IMR-90 (cell line): ENCODE measurements around the gene POU2AF1. TPM values are rescaled to one million over a fixed set of nuclear protein-coding genes. Genes with fewer than 3 reads are reported as not detected.

Experiments used
- ATAC-seq: fragments of 200-7000 bp; cut with Tn5 transposase; 2 replicates; pipeline ENCODE4 v1.9.1; 2020; ENCODE audit warnings: low read depth, mild to moderate bottlenecking, moderate library complexity
- BruUV-seq: library from RNA; stranded (reverse); fragments of 400-500 nt; replicated peaks from 2 replicates; lab custom pipeline; 2021; lab: Mats Ljungman, UMichigan
- CTCF ChIA-PET: fragments of 300-600 bp; formaldehyde crosslinking; extraction: SDS; loops from one replicate; lab custom pipeline; 2021; ENCODE audit warnings: antibody characterized with exemption; lab: Yijun Ruan, JAX
- POLR2A ChIA-PET: fragments of 300-600 bp; sonication (Branson Sonifier 250); formaldehyde crosslinking; loops from one replicate; lab custom pipeline; 2022; ENCODE audit warnings: antibody characterized with exemption; ENCODE audit not compliant: unreplicated experiment; lab: Charles Lee
- DNase-seq: peaks from one replicate; pipeline ENCODE4 v3.0.0; 2013
- H2AFZ ChIP-seq: replicated peaks from 2 replicates; pipeline ENCODE3; 2013; ENCODE audit warnings: low read length, mild to moderate bottlenecking; ENCODE audit not compliant: poor library complexity
- H2AK5ac ChIP-seq: 2 replicates; pipeline ENCODE4 v1.6.1; 2013; ENCODE audit warnings: low read depth, low read length, inconsistent platforms
- H2AK9ac ChIP-seq: replicated peaks from 2 replicates; pipeline ENCODE3; 2013; ENCODE audit warnings: mild to moderate bottlenecking, low read depth, low read length, moderate library complexity; ENCODE audit not compliant: poor library complexity
- H2BK120ac ChIP-seq: 2 replicates; pipeline ENCODE4 v1.6.1; 2013; ENCODE audit warnings: low read depth, low read length, inconsistent platforms
- H2BK15ac ChIP-seq: 3 replicates; pipeline ENCODE4 v1.6.1; 2013; ENCODE audit warnings: low read depth, low read length, inconsistent platforms
- H2BK20ac ChIP-seq: 2 replicates; pipeline ENCODE4 v1.6.1; 2013; ENCODE audit warnings: low read depth, mild to moderate bottlenecking, inconsistent platforms, low read length, moderate library complexity
- H2BK5ac ChIP-seq: 2 replicates; pipeline ENCODE4 v1.6.1; 2013; ENCODE audit warnings: mild to moderate bottlenecking, low read depth, low read length, inconsistent platforms; ENCODE audit not compliant: poor library complexity, severe bottlenecking
- H3K14ac ChIP-seq: replicated peaks from 2 replicates; pipeline ENCODE4 v1.6.1; 2013; ENCODE audit warnings: low read depth, low read length, inconsistent platforms
- H3K18ac ChIP-seq: 2 replicates; pipeline ENCODE4 v1.6.1; 2013; ENCODE audit warnings: low read depth, low read length, control low read depth
- H3K23ac ChIP-seq: 2 replicates; pipeline ENCODE4 v1.6.1; 2013; ENCODE audit warnings: low read depth, low read length, inconsistent platforms
- H3K27ac ChIP-seq: 2 replicates; pipeline ENCODE4 v1.5.1; 2013; ENCODE audit warnings: mild to moderate bottlenecking, control low read depth, low read length; ENCODE audit not compliant: insufficient read depth
- H3K27me3 ChIP-seq: 2 replicates; pipeline ENCODE4 v1.6.1; 2013; ENCODE audit warnings: low read length; ENCODE audit not compliant: control insufficient read depth, insufficient read depth
- H3K36me3 ChIP-seq: 2 replicates; pipeline ENCODE4 v1.6.1; 2013; ENCODE audit warnings: low read length, mixed read lengths; ENCODE audit not compliant: control insufficient read depth, insufficient read depth
- H3K4ac ChIP-seq: 2 replicates; pipeline ENCODE4 v1.6.1; 2013; ENCODE audit warnings: low read depth, low read length, inconsistent platforms
- H3K4me1 ChIP-seq: 2 replicates; pipeline ENCODE4 v1.6.1; 2013; ENCODE audit warnings: low read length, mixed read lengths; ENCODE audit not compliant: control insufficient read depth, insufficient read depth
- H3K4me2 ChIP-seq: 2 replicates; pipeline ENCODE4 v1.6.1; 2013; ENCODE audit warnings: low read depth, mild to moderate bottlenecking, control low read depth, low read length, moderate library complexity
- H3K4me3 ChIP-seq: 2 replicates; pipeline ENCODE4 v1.5.1; 2013; ENCODE audit warnings: low read depth, mild to moderate bottlenecking, control low read depth, low read length, moderate library complexity; ENCODE audit not compliant: insufficient read depth
- H3K56ac ChIP-seq: 2 replicates; pipeline ENCODE4 v1.6.1; 2013; ENCODE audit warnings: low read length, inconsistent platforms; ENCODE audit not compliant: insufficient read depth; ENCODE audit errors: extremely low read depth
- H3K79me1 ChIP-seq, 2 experiments: 2 replicates each; pipeline ENCODE4 v1.6.1; 2013; ENCODE audit warnings: low read length in 2 of 2, inconsistent platforms in 1 of 2, low read depth in 1 of 2
- H3K9ac ChIP-seq: 2 replicates; pipeline ENCODE4 v1.6.1; 2013; ENCODE audit warnings: low read depth, low read length, control low read depth
- H3K9me1 ChIP-seq: 2 replicates; pipeline ENCODE4 v1.6.1; 2013; ENCODE audit warnings: low read length, inconsistent platforms; ENCODE audit not compliant: insufficient read depth
- H3K9me3 ChIP-seq: 2 replicates; pipeline ENCODE4 v1.6.1; 2013; ENCODE audit warnings: low read length; ENCODE audit not compliant: control insufficient read depth, insufficient read depth
- H4K20me1 ChIP-seq: 2 replicates; pipeline ENCODE4 v1.6.1; 2013; ENCODE audit warnings: low read length, inconsistent platforms; ENCODE audit not compliant: insufficient read depth
- H4K5ac ChIP-seq: 2 replicates; pipeline ENCODE4 v1.6.1; 2013; ENCODE audit warnings: mild to moderate bottlenecking, low read depth, low read length, control low read depth
- H4K8ac ChIP-seq, 2 experiments: 2 replicates each; pipeline ENCODE4 v1.6.1; 2013; ENCODE audit warnings: low read depth in 2 of 2, low read length in 2 of 2, control low read depth in 1 of 2, inconsistent platforms in 1 of 2
- H4K91ac ChIP-seq: 2 replicates; pipeline ENCODE4 v1.6.1; 2013; ENCODE audit warnings: low read depth, low read length, inconsistent platforms; ENCODE audit not compliant: insufficient read depth
- CEBPB ChIP-seq: IDR thresholded peaks from 2 replicates; pipeline ENCODE4 v1.6.1; 2012; ENCODE audit warnings: low read depth, low read length, improper control_type of control experiment
- MAFK ChIP-seq: IDR thresholded peaks from 2 replicates; pipeline ENCODE4 v1.6.1; 2012; ENCODE audit warnings: low read depth, low read length, improper control_type of control experiment
- MXI1 ChIP-seq: IDR thresholded peaks from 2 replicates; pipeline ENCODE4 v1.6.1; 2012; ENCODE audit warnings: low read depth, mild to moderate bottlenecking, low read length, moderate library complexity, borderline replicate concordance
- SMC3 ChIP-seq: fragments of 150-350 bp; IDR thresholded peaks from 2 replicates; pipeline ENCODE4 v1.6.1; 2016; ENCODE audit warnings: low read depth, mild to moderate bottlenecking, antibody characterized with exemption, low read length, moderate library complexity
- WGBS, 2 experiments: methylation state at CpG; one replicate each; pipeline versions ENCODE4 v1.1.5 to v1.1.7; 2013; ENCODE audit warnings: missing lambda C conversion rate in 2 of 2; ENCODE audit not compliant: insufficient read length in 1 of 2; ENCODE audit errors: extremely low coverage in 2 of 2; 5-methylcytosine and 5-hydroxymethylcytosine counted together
- dilution Hi-C: fragments of 300-500 bp; cut with HindIII; formaldehyde crosslinking; loops from one replicate; pipeline ENCODE4 v1.14.3; 2018; ENCODE audit warnings: low sequenced_read_pairs; ENCODE audit not compliant: unreplicated experiment
- in situ Hi-C: fragments of 300-500 bp; cut with MboI; formaldehyde crosslinking; loops from 3 replicates; pipeline ENCODE4 v1.14.3; 2019; ENCODE audit warnings: low sequenced_read_pairs, inconsistent platforms, mixed read lengths
- intact Hi-C: fragments of 100-400 bp; cut with micrococcal nuclease; formaldehyde crosslinking; loops from 2 replicates; pipeline ENCODE4 v1.10.0; 2022
- polyA plus RNA-seq, 3 experiments: library from polyadenylated mRNA; depleted of rRNA; stranded (reverse); fragments of >200 nt; gene quantifications; 2 replicates each; pipeline ENCODE4 v1.2.3, GENCODE V29; 2012; ENCODE audit warnings: low replicate concordance in 1 of 3
- total RNA-seq: library from RNA; depleted of rRNA; stranded (reverse); fragments of >200 nt; gene quantifications from 2 replicates; pipeline ENCODE4 v1.2.3, GENCODE V29; 2012

Gene POU2AF1
- total and polyA plus RNA-seq, 2 of the 4 experiments (the other 2 are of a cell fraction) = not detected

GRCh38 chr11:111399187-111400031 lies 20.3 kb upstream of the POU2AF1 start (continued):
- TF ChIP-seq MXI1 = no peak

DNA sequence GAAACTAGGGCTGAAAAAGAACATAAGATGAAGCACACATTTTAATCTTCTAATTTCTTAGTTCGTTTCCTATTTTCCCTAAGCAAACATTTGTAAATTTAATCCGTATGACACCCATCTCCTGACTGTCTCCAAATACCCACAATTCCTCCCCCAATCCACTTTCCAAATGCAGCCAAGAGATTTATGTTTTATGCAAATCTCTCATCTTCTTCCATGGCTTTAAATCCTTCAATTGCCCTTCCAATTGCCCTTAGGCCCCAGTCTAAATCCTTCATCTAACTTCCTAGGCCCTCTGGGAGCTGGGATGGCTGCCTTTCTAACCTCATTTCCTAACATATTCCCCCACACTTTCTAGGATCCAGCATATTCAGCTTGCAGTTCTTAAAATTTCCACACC lies 18.0 kb upstream of the POU2AF1 start:
- ATAC-seq = no peak
- no peaks in the 10 kb centered on the region for H3K9me3 ChIP-seq
- TF ChIP-seq MAFK (no peak), SMC3 (no peak), CEBPB (no peak)
- H3K4me3 ChIP-seq = no peak overlapping the region
- no peak overlapping the region for H4K91ac ChIP-seq
- H3K4ac ChIP-seq = no peak overlapping the region
- H3K4me2 ChIP-seq = no peak overlapping the region
- H3K23ac ChIP-seq = no peak overlapping the region
- no peak overlapping the region for H2BK20ac ChIP-seq
- peaks cover 34% of the 10 kb centered on the region for H3K27me3 ChIP-seq
- ChIA-PET CTCF (interaction anchor here (0.6 to 1.5 kb wide), 2 partner anchors 8 to 12 kb away, joined by 3 read pairs; no protein-coding TSS in a partner anchor), POLR2A (no interaction called here)
- intact Hi-C loops = no loop called here
- no peaks in the 10 kb centered on the region for H3K4me1 ChIP-seq
- no peaks in the 10 kb centered on the region for H4K20me1 ChIP-seq
- no peak overlapping the region for H4K5ac ChIP-seq
- no peak overlapping the region for H3K9ac ChIP-seq
- in situ Hi-C loops = no loop called here
- H2AFZ ChIP-seq = no peak overlapping the region
- no peak overlapping the region for H2BK120ac ChIP-seq
- BruUV-seq = no TSS peak
- no peak overlapping the region for H3K56ac ChIP-seq
- H3K36me3 ChIP-seq = no peaks in the 10 kb centered on the region
- no peak overlapping the region for H2AK5ac ChIP-seq
- H2BK15ac ChIP-seq = no peak overlapping the region
- H3K9me1 ChIP-seq = no peaks in the 10 kb centered on the region
- H2BK5ac ChIP-seq = no peak overlapping the region
- no peak overlapping the region for H3K18ac ChIP-seq
- 56% methylated on average over 2 of the region's 2 CpGs; no CpG with 5 or more reads in 1 of the 2 experiments for WGBS, 2 experiments
- no peak for DNase-seq
- no peaks in the 10 kb centered on the region for H3K79me1 ChIP-seq
- H3K27ac ChIP-seq = no peak overlapping the region
- H2AK9ac ChIP-seq = no peak overlapping the region
- H3K14ac ChIP-seq = no peak overlapping the region
- dilution Hi-C loops = no loop called here
- H4K8ac ChIP-seq = no peak overlapping the region
